Ishikawa (cell line): ENCODE data around the gene SLC4A3.

ENCODE experiments used
- CEBPB ChIP-seq: IDR thresholded peaks from 2 replicates; pipeline ENCODE4 v1.6.1; 2012
- CREB1 ChIP-seq: IDR thresholded peaks from 2 replicates; pipeline ENCODE4 v1.6.1; 2012; ENCODE audit warnings: low read depth
- EGR1 ChIP-seq: IDR thresholded peaks from 2 replicates; pipeline ENCODE4 v1.6.1; 2012
- EP300 ChIP-seq: IDR thresholded peaks from 2 replicates; pipeline ENCODE4 v1.6.1; 2012; ENCODE audit warnings: borderline replicate concordance
- FOXM1 ChIP-seq: IDR thresholded peaks from 2 replicates; pipeline ENCODE4 v1.6.1; 2012; ENCODE audit warnings: low read depth, borderline replicate concordance
- NFIC ChIP-seq: IDR thresholded peaks from 2 replicates; pipeline ENCODE4 v1.6.1; 2012
- RAD21 ChIP-seq: IDR thresholded peaks from 2 replicates; pipeline ENCODE4 v1.6.1; 2012; ENCODE audit warnings: low read depth
- REST ChIP-seq: IDR thresholded peaks from 2 replicates; pipeline ENCODE4 v1.6.1; 2012; ENCODE audit warnings: low read depth, mild to moderate bottlenecking
- TAF1 ChIP-seq: IDR thresholded peaks from 2 replicates; pipeline ENCODE4 v1.6.1; 2012; ENCODE audit warnings: low read depth, mild to moderate bottlenecking
- TCF12 ChIP-seq: IDR thresholded peaks from 2 replicates; pipeline ENCODE4 v1.6.1; 2012; ENCODE audit warnings: low read depth
- TEAD4 ChIP-seq: IDR thresholded peaks from 2 replicates; pipeline ENCODE4 v1.6.1; 2012
- YY1 ChIP-seq: IDR thresholded peaks from 2 replicates; pipeline ENCODE4 v1.6.1; 2012; ENCODE audit warnings: low read depth
- ZBTB7A ChIP-seq: IDR thresholded peaks from 2 replicates; pipeline ENCODE4 v1.6.1; 2012; ENCODE audit warnings: low read depth
- TF ChIP-seq, protein P1 (sequence below): IDR thresholded peaks from 2 replicates; pipeline ENCODE4 v1.6.1; 2012
- TF ChIP-seq, protein P2 (sequence below): IDR thresholded peaks from 2 replicates; pipeline ENCODE4 v1.6.1; 2012

The SLC4A3 gene

DNA sequence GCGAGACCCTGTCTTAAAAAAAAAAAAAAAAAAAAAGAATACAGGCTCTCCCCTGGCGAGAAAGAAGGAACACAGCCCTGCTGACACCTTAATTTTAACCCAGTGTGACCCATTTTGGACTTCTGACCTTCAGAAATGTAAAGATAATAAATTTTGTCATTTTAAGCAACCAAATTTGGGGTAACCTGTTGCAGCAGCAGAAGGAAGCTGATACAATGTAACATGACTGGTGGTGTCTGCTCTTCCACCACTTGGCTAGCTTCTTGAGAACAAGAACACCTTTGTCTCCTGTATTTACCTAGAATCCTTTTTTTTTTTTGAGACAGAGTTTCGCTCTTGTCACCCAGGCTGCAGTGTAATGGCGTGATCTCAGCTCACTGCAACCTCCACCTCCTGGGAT, 36.3 kb upstream of the SLC4A3 start:
- TF ChIP-seq EP300 = no peak
- TF ChIP-seq EGR1 = no peak
- TF ChIP-seq NFIC = no peak
- no peak for TF ChIP-seq TEAD4
- no peak for TF ChIP-seq ZBTB7A
- no peak for TF ChIP-seq REST
- no peak for TF ChIP-seq RAD21
- TF ChIP-seq, protein P1, sequence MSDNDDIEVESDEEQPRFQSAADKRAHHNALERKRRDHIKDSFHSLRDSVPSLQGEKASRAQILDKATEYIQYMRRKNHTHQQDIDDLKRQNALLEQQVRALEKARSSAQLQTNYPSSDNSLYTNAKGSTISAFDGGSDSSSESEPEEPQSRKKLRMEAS = no peak
- no peak for TF ChIP-seq CREB1
- TF ChIP-seq CEBPB = no peak
- TF ChIP-seq, protein P2, sequence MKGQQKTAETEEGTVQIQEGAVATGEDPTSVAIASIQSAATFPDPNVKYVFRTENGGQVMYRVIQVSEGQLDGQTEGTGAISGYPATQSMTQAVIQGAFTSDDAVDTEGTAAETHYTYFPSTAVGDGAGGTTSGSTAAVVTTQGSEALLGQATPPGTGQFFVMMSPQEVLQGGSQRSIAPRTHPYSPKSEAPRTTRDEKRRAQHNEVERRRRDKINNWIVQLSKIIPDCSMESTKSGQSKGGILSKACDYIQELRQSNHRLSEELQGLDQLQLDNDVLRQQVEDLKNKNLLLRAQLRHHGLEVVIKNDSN = no peak
- no peak for TF ChIP-seq FOXM1
- TF ChIP-seq TAF1 = no peak
- no peak for TF ChIP-seq YY1
- TF ChIP-seq TCF12 = no peak

- no peak for TF ChIP-seq CEBPB
- no peak for TF ChIP-seq NFIC
- TF ChIP-seq EGR1 = no peak
- TF ChIP-seq RAD21 = no peak
- TF ChIP-seq, protein P1 = no peak
- no peak for TF ChIP-seq CREB1
- no peak for TF ChIP-seq TCF12
- no peak for TF ChIP-seq ZBTB7A
- no peak for TF ChIP-seq TAF1
- TF ChIP-seq YY1 = no peak
- TF ChIP-seq TEAD4 = no peak
- TF ChIP-seq, protein P2 = no peak
- TF ChIP-seq EP300 = no peak
- TF ChIP-seq FOXM1 = no peak
- no peak for TF ChIP-seq REST
Observed at GRCh38 chr2:219592736-219593135, 34.7 kb upstream of the SLC4A3 start.

GRCh38 chr2:219593154-219593553, 34.3 kb upstream of the SLC4A3 start:
- TF ChIP-seq FOXM1 (no peak), YY1 (no peak)

- TF ChIP-seq FOXM1 = no peak
- no peak for TF ChIP-seq TEAD4
- TF ChIP-seq, protein P2 = no peak
- TF ChIP-seq EGR1 = no peak
- no peak for TF ChIP-seq TCF12
- TF ChIP-seq CREB1 = no peak
- TF ChIP-seq TAF1 = no peak
- TF ChIP-seq RAD21 = no peak
- TF ChIP-seq CEBPB = no peak
- no peak for TF ChIP-seq ZBTB7A
- no peak for TF ChIP-seq REST
- TF ChIP-seq, protein P1 = no peak
- TF ChIP-seq NFIC = no peak
- no peak for TF ChIP-seq YY1
- no peak for TF ChIP-seq EP300
Observed at GRCh38 chr2:219595256-219595655, 32.2 kb upstream of the SLC4A3 start.
